ENCODE measurements around the gene EXOC1.
"Not testable (repeated sequence)": the region's sequence is repeated elsewhere in the genome, so short reads cannot be mapped to it uniquely, and the experiment has no call there.

The EXOC1 gene

DNA sequence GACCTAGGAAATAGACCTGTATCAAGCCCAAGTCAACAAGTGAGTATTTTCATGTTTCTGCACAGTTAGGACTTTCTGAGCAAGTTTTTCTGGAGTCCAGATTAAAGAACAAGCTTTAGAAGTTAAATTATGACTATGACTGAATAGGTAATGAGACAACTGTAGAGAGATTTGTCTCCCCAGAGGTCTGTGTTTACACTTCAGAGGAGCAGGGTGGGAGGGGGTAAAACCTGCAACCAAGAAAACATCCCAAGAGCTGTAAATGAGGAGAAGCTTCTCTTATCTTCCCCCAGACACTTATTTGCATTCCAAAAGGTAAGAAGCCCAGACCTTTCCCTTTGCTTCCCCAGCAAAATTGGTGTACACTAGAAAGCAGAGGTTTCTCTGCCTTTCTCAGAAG, 73.2 kb downstream of the EXOC1 start:
- DNase-seq (ENCODE audit: low read depth, low spot score) = no peak
- Histone ChIP-seq H3K36me3 (ENCODE audit: control insufficient read depth, insufficient read depth, low read length) (no peaks in the 10 kb centered on the region), H3K27me3 (ENCODE audit: control insufficient read depth, insufficient read depth, low read length) (no peaks in the 10 kb centered on the region; the same call in 1 of the 2 replicates), H3K4me1 (ENCODE audit: control insufficient read depth, insufficient read depth, low read length) (peaks cover 1% of the 10 kb centered on the region; the same call in 1 of the 2 replicates), H3K4me3 (ENCODE audit: low read length) (no peak overlapping the region), H3K9me3 (ENCODE audit: control insufficient read depth, insufficient read depth, low read length) (no peaks in the 10 kb centered on the region), H3K27ac (ENCODE audit: low read length) (no peak overlapping the region)

DNA sequence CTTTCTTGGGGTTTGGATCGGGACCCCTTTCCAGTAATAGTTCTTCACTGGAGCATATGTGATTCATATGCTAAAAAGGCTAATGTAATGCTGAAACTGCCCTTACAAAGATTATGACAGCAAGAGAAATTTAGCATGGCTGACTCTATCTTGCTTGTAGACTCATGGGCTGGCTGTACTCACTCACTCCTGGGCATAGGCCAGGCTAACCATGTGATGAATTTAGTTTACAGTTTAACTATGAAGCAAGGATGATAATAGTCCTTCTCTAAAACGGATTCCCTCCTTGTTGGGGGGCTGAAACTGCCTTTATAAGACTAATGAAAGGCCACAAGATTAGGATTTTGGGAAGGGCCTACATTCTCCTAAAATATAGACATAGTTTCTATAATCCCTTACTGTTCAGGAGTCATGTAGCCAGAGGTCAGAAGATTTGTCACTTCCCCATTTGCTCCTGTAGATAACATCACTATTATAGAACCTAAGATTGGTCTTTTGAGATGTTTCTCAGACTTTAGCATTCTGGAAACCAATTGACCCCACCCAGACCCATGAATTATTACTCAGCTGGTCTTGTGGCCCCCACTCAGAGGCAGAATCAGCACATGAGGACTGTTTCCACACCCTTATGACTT, 74.5 kb downstream of the EXOC1 start:
- H3K36me3 ChIP-seq (ENCODE audit: control insufficient read depth, insufficient read depth, low read length) = no peaks in the 10 kb centered on the region
- no peaks in the 10 kb centered on the region for H3K9me3 ChIP-seq (ENCODE audit: control insufficient read depth, insufficient read depth, low read length)
- WGBS (ENCODE audit: insufficient coverage, insufficient read length) = no CpG with 5 or more reads among the region's 2 CpGs
- H3K4me1 ChIP-seq (ENCODE audit: control insufficient read depth, insufficient read depth, low read length) = peaks cover 1% of the 10 kb centered on the region; the same call in 1 of the 2 replicates
- no peak overlapping the region for H3K4me3 ChIP-seq (ENCODE audit: low read length)
- no peaks in the 10 kb centered on the region; the same call in 1 of the 2 replicates for H3K27me3 ChIP-seq (ENCODE audit: control insufficient read depth, insufficient read depth, low read length)
- DNase-seq (ENCODE audit: low read depth, low spot score) = no peak
- H3K27ac ChIP-seq (ENCODE audit: low read length) = no peak overlapping the region

DNA sequence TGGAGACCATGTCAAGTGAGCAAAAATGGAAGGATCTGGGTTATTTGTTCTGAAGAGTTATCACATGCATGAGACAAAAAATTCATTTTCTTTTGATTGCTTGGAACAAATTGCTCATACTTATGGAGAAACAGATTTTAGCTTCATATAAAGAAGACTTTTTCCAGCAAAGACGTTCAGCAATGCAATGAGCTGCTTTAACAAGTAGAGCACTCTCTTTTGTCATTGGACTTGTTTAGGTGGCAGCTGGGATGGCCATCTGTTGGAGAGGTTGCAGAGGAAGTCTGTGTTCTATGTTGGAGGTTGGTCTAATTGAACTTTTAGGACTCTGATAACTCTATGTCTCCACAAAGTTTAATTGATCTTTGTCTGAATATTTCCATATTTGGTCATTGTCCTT, 75.4 kb downstream of the EXOC1 start:
- H3K4me3 ChIP-seq (ENCODE audit: low read length) = no peak overlapping the region
- no CpG with 5 or more reads among the region's 1 CpG for WGBS (ENCODE audit: insufficient coverage, insufficient read length)
- H3K4me1 ChIP-seq (ENCODE audit: control insufficient read depth, insufficient read depth, low read length) = peaks cover 1% of the 10 kb centered on the region; the same call in 1 of the 2 replicates
- H3K27ac ChIP-seq (ENCODE audit: low read length) = no peak overlapping the region
- no peak for DNase-seq (ENCODE audit: low read depth, low spot score)
- no peaks in the 10 kb centered on the region for H3K9me3 ChIP-seq (ENCODE audit: control insufficient read depth, insufficient read depth, low read length)
- H3K36me3 ChIP-seq (ENCODE audit: control insufficient read depth, insufficient read depth, low read length) = no peaks in the 10 kb centered on the region
- no peaks in the 10 kb centered on the region; the same call in 1 of the 2 replicates for H3K27me3 ChIP-seq (ENCODE audit: control insufficient read depth, insufficient read depth, low read length)

DNA sequence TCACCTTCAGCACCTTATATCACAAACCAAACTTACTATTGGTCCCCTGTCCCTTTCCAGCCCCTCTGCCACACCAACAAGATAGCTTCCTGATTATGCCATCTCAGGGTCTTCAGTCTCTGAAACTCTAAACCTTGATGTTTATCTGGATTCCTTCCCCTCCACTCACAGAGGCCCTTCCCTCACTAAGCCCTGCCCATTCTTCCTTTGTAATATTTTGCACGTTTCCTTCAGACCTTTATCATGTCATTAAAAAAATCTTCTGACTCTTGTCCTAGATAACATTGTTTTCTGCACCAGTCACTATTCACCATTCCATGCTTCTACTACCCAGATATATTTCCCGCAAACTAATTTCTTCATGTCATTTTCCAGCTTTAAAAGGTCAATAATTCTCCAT, 77.6 kb downstream of the EXOC1 start:
- 100% methylated on average over 1 of the region's 2 CpGs for WGBS (ENCODE audit: insufficient coverage, insufficient read length)
- Histone ChIP-seq H3K36me3 (ENCODE audit: control insufficient read depth, insufficient read depth, low read length) (no peaks in the 10 kb centered on the region), H3K4me1 (ENCODE audit: control insufficient read depth, insufficient read depth, low read length) (peaks cover 1% of the 10 kb centered on the region; the same call in 1 of the 2 replicates), H3K27ac (ENCODE audit: low read length) (no peak overlapping the region), H3K4me3 (ENCODE audit: low read length) (no peak overlapping the region), H3K27me3 (ENCODE audit: control insufficient read depth, insufficient read depth, low read length) (no peaks in the 10 kb centered on the region; the same call in 1 of the 2 replicates), H3K9me3 (ENCODE audit: control insufficient read depth, insufficient read depth, low read length) (no peaks in the 10 kb centered on the region)
- DNase-seq (ENCODE audit: low read depth, low spot score) = no peak

DNA sequence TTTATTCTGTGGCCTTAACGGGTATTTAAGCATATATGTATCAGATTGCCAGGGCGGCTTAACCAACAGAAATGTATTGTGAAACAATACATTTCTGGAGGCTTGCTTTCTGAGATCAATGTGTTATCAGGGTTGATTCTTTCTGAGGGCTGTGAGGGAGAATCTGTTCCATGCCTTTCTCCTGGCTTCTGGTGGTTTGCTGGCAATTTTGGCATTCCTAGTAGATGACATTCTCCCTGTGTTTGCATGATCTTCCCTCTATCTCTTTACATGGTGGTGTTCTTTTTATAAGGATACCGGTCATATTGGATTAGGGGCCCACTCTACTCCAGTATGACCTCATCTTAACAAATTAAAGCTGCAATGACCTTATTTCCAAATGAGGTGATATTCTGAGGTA, 78.4 kb downstream of the EXOC1 start:
- Histone ChIP-seq H3K27ac (ENCODE audit: low read length) (no peak overlapping the region), H3K9me3 (ENCODE audit: control insufficient read depth, insufficient read depth, low read length) (no peaks in the 10 kb centered on the region), H3K4me1 (ENCODE audit: control insufficient read depth, insufficient read depth, low read length) (no peaks in the 10 kb centered on the region), H3K36me3 (ENCODE audit: control insufficient read depth, insufficient read depth, low read length) (no peaks in the 10 kb centered on the region), H3K4me3 (ENCODE audit: low read length) (no peak overlapping the region), H3K27me3 (ENCODE audit: control insufficient read depth, insufficient read depth, low read length) (no peaks in the 10 kb centered on the region)
- DNase-seq (ENCODE audit: low read depth, low spot score) = no peak
- WGBS (ENCODE audit: insufficient coverage, insufficient read length) = no CpG with 5 or more reads among the region's 3 CpGs

DNA sequence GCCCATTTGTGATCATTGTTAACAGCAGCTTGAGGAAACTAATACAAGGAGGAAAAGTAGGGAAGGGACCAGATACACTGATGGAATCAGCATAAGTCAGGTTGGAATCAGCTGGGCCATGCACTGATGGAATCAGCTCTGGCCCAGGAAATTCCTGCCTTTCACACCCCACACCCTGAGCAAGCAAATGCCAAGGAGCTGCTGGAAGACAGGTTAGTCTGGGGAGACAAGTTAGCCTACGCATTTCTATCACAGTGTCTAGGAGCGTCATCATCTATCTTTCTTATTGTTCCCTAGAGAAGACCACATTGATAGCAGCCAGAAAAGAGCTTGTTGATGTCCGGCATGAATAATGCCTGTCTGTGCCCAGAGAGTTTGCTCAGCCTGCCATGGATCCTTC, 79.1 kb downstream of the EXOC1 start:
- H3K4me3 ChIP-seq (ENCODE audit: low read length) = no peak overlapping the region
- no peaks in the 10 kb centered on the region for H3K27me3 ChIP-seq (ENCODE audit: control insufficient read depth, insufficient read depth, low read length)
- H3K9me3 ChIP-seq (ENCODE audit: control insufficient read depth, insufficient read depth, low read length) = no peaks in the 10 kb centered on the region
- H3K4me1 ChIP-seq (ENCODE audit: control insufficient read depth, insufficient read depth, low read length) = no peaks in the 10 kb centered on the region
- no peaks in the 10 kb centered on the region for H3K36me3 ChIP-seq (ENCODE audit: control insufficient read depth, insufficient read depth, low read length)
- no CpG with 5 or more reads among the region's 3 CpGs for WGBS (ENCODE audit: insufficient coverage, insufficient read length)
- DNase-seq (ENCODE audit: low read depth, low spot score) = no peak
- H3K27ac ChIP-seq (ENCODE audit: low read length) = no peak overlapping the region

DNA sequence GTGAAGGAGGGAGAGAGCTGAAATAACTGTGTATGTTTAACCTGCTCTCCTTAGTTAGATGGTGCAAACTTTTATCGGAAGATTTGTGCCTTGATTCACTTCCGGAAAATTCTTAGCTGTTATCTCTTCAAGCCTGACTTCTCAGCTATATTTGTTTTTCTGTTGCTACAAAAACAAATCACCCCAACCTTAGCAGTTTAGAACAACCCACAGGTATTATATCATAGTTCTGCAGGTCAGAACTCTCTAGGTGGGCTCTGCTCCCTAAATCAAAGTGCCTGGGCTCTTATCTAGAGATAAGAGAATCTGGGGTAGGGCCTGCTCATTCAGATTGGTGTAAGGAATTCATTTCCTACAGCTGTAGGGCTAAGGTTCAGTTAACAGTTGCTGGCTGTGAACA, 80.2 kb downstream of the EXOC1 start:
- Histone ChIP-seq H3K9me3 (ENCODE audit: control insufficient read depth, insufficient read depth, low read length) (no peaks in the 10 kb centered on the region), H3K4me1 (ENCODE audit: control insufficient read depth, insufficient read depth, low read length) (no peaks in the 10 kb centered on the region), H3K36me3 (ENCODE audit: control insufficient read depth, insufficient read depth, low read length) (no peaks in the 10 kb centered on the region), H3K27ac (ENCODE audit: low read length) (no peak overlapping the region), H3K4me3 (ENCODE audit: low read length) (no peak overlapping the region), H3K27me3 (ENCODE audit: control insufficient read depth, insufficient read depth, low read length) (no peaks in the 10 kb centered on the region)
- no peak for DNase-seq (ENCODE audit: low read depth, low spot score)
- WGBS (ENCODE audit: insufficient coverage, insufficient read length) = no CpG with 5 or more reads among the region's 2 CpGs

DNA sequence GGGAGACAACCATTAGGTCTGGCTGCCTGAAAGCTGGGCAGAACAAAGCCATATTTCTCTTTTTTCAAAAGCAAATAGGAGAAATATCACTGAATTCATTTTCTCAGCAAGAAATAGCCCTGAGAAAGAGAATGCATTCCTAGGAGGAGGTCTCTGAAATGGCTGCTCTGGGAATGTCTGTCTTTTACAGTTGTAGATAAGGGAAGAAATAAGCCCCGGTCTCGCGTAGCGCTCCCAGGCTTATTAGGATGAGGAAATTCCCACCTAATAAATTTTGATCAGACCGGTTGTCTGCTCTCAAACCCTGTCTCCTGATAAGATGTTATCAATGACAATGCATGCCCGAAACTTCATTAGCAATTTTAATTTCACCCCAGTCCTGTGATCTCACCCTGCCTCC, 82.5 kb downstream of the EXOC1 start:
- not testable (repeated sequence) for H3K27me3 ChIP-seq (ENCODE audit: control insufficient read depth, insufficient read depth, low read length); H3K4me1 ChIP-seq (ENCODE audit: control insufficient read depth, insufficient read depth, low read length); H3K36me3 ChIP-seq (ENCODE audit: control insufficient read depth, insufficient read depth, low read length); H3K4me3 ChIP-seq (ENCODE audit: low read length); H3K27ac ChIP-seq (ENCODE audit: low read length); DNase-seq (ENCODE audit: low read depth, low spot score); H3K9me3 ChIP-seq (ENCODE audit: control insufficient read depth, insufficient read depth, low read length)
- WGBS (ENCODE audit: insufficient coverage, insufficient read length) = no CpG with 5 or more reads among the region's 6 CpGs

DNA sequence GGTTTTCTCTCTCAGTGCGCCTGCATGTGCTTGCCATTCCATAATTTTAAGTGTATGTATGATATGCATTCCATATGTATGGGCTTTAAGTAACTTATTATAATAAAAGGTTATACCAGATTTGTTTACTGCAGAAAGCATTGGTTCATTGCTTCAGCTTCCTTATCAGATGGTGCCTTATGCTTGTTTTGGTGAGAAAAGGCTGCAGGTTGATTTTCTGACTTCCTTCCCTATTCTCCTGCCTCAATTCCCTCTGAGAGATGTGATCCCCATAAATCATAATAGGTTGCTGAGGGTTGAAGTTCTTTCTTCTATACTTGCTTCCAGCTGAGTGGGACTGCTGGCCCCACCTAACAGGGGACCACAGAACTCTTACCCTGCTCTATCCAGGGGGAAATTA, 85.0 kb downstream of the EXOC1 start:
- Histone ChIP-seq H3K9me3 (ENCODE audit: control insufficient read depth, insufficient read depth, low read length) (no peaks in the 10 kb centered on the region), H3K27ac (ENCODE audit: low read length) (no peak overlapping the region), H3K4me1 (ENCODE audit: control insufficient read depth, insufficient read depth, low read length) (no peaks in the 10 kb centered on the region), H3K27me3 (ENCODE audit: control insufficient read depth, insufficient read depth, low read length) (no peaks in the 10 kb centered on the region), H3K4me3 (ENCODE audit: low read length) (no peak overlapping the region), H3K36me3 (ENCODE audit: control insufficient read depth, insufficient read depth, low read length) (no peaks in the 10 kb centered on the region)
- no peak for DNase-seq (ENCODE audit: low read depth, low spot score)
- no CpG with 5 or more reads among the region's 1 CpG for WGBS (ENCODE audit: insufficient coverage, insufficient read length)

DNA sequence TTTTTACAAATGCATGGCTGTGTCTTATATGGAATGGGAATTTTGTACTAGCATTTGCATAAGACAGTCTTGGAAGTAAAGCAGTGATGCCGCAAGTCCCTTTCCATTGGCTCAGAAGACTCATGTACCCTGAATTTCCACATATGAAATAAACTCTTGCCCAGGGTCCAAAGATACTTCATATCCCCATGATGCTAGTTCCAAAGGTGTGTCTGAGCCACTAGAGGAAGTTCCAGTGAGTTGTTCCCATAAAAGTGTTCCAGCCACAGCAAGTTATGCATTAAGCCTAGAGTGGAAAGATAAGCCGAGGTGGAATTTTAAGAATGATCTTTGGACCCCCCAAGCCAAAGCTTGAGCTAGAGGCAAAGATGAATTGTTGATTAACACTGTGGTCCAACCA, 86.0 kb downstream of the EXOC1 start:
- DNase-seq (ENCODE audit: low read depth, low spot score) = no peak
- no peaks in the 10 kb centered on the region for H3K36me3 ChIP-seq (ENCODE audit: control insufficient read depth, insufficient read depth, low read length)
- H3K4me1 ChIP-seq (ENCODE audit: control insufficient read depth, insufficient read depth, low read length) = no peaks in the 10 kb centered on the region
- WGBS (ENCODE audit: insufficient coverage, insufficient read length) = no CpG with 5 or more reads among the region's 2 CpGs
- H3K27me3 ChIP-seq (ENCODE audit: control insufficient read depth, insufficient read depth, low read length) = no peaks in the 10 kb centered on the region
- H3K9me3 ChIP-seq (ENCODE audit: control insufficient read depth, insufficient read depth, low read length) = no peaks in the 10 kb centered on the region
- H3K4me3 ChIP-seq (ENCODE audit: low read length) = no peak overlapping the region
- H3K27ac ChIP-seq (ENCODE audit: low read length) = no peak overlapping the region

DNA sequence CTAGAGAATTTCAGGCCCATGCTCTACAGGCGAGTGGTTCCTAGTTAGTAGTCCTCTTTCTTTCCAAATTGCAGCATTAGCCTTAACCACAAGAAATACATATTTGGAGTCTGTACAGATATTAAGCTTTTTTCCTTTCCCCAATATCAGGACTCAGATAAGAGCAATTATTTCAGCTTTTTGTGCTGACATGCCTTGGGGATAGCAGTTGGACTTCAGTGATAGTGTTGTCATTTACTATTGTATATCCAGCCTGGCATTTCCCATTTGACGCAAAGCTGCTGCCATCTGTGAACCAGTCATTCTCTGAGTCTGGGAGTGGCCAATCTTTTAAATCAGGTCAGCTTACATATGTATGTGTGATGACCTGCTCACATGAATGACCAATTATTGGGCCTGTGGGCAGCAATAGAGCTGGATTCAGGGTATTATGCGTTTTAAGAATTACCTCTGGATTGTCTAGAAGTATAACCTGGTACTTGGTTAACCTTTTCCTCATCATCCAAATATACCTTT, 88.5 kb downstream of the EXOC1 start:
- Histone ChIP-seq H3K4me3 (ENCODE audit: low read length) (no peak overlapping the region), H3K4me1 (ENCODE audit: control insufficient read depth, insufficient read depth, low read length) (no peaks in the 10 kb centered on the region), H3K27me3 (ENCODE audit: control insufficient read depth, insufficient read depth, low read length) (no peaks in the 10 kb centered on the region), H3K36me3 (ENCODE audit: control insufficient read depth, insufficient read depth, low read length) (no peaks in the 10 kb centered on the region), H3K9me3 (ENCODE audit: control insufficient read depth, insufficient read depth, low read length) (no peaks in the 10 kb centered on the region), H3K27ac (ENCODE audit: low read length) (no peak overlapping the region)
- WGBS (ENCODE audit: insufficient coverage, insufficient read length) = no CpG with 5 or more reads among the region's 3 CpGs
- no peak for DNase-seq (ENCODE audit: low read depth, low spot score)

All from iPS DF 6.9 (cell line).